ENCODE data around the gene SGMS1. TPM values are rescaled to one million over a fixed set of nuclear protein-coding genes. Genes with fewer than 3 reads are reported as not detected.

The SGMS1 gene
- polyA plus RNA-seq, 1 donor (not counting 4 experiments of a cell fraction or from before 2014, with no cell fraction given), result 18.3 TPM

DNA sequence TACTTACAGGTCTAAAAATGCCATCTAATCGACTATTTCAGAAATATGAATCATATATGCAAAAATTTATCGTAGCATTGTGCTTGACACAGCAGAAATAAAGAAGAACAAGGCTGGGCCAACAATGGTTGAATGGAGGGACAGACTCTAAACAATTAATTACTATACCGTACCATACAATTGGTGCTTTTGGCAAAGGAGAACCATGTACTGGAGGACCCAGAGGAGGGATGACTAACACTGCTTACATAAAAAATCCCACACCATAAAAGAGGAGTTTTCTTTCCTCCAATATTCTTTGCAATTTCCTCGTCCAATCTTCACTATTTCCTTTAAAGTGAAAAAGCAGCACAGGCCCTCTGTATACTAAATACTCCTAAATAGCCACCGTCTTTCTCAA is 94.1 kb downstream of the SGMS1 start:
- Histone ChIP-seq H3K4me3 (ENCODE audit: control insufficient read depth in 2 of 3, extremely low read depth in 1 of 3, insufficient read depth in 2 of 3, low read depth in 1 of 3, low read length in 3 of 3) (no peak overlapping the region), H3K27ac (ENCODE audit: control insufficient read depth, insufficient read depth, low read length) (no peak overlapping the region), H3K36me3 (ENCODE audit: control insufficient read depth in 2 of 2, extremely low read depth in 1 of 2, insufficient read depth in 2 of 2, low read length in 2 of 2) (peaks cover 0 to 1% of the 10 kb centered on the region in 2 experiments), H3K9ac (ENCODE audit: control insufficient read depth, extremely low read depth, insufficient read depth, low read length) (no peak overlapping the region), H3K4me2 (ENCODE audit: control insufficient read depth, extremely low read depth, insufficient read depth, low read depth, low read length) (no peak overlapping the region), H4K20me1 (ENCODE audit: control insufficient read depth, extremely low read depth, insufficient read depth, low read length) (no peaks in the 10 kb centered on the region), H3K9me3 (ENCODE audit: control insufficient read depth, low read depth, low read length) (no peaks in the 10 kb centered on the region), H3K79me2 (ENCODE audit: control insufficient read depth, insufficient read depth, low read length) (no peaks in the 10 kb centered on the region), H3K4me1 (ENCODE audit: control insufficient read depth, extremely low read depth, insufficient read depth, low read length) (no peaks in the 10 kb centered on the region), H3K27me3 (ENCODE audit: control insufficient read depth, extremely low read depth, insufficient read depth, low read length) (no peaks in the 10 kb centered on the region), H3K9me1 (ENCODE audit: control insufficient read depth, extremely low read depth, insufficient read depth, low read length) (no peaks in the 10 kb centered on the region), H2AFZ (ENCODE audit: control insufficient read depth, low read length) (no peak overlapping the region)
- TF ChIP-seq EZH2 (IDR thresholded peaks at IDR 0.05; ENCODE audit: low read length) (no peak), CTCF (optimal IDR thresholded peaks at IDR 0.05 in 1 of 3, IDR thresholded peaks at IDR 0.05 in 1 of 3, conservative IDR thresholded peaks at IDR 0.05 in 1 of 3; ENCODE audit: extremely low read depth in 1 of 3, insufficient read depth in 2 of 3, low read length in 3 of 3) (no peak)
- dilution Hi-C loops (cut with MboI; ENCODE audit: extremely low pct_ligation_motif_present, low sequenced_read_pairs), result no loop called here
- FAIRE-seq (no peak), DNase-seq (ENCODE audit: low read depth, low spot score) (no peak)

DNA sequence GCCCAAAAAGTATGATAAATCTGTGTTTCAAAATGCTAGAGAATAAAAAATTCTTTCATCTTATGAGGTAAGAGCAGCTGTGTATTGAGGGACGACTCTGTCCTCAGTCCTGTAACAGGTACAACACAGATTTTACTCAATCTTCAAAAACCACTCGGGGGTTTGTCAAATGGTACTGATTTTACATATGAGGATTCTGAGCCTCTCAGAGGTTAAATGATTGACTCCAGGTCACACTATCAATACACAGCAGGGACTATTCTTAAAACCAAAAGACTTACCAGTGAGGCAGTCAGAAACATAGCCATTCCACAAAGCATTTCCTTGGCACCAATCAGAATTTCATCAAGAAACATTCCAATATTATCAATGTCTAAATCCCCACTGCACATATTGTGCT is 95.5 kb downstream of the SGMS1 start:
- no peak for FAIRE-seq
- Histone ChIP-seq H3K9me1 (ENCODE audit: control insufficient read depth, extremely low read depth, insufficient read depth, low read length) (no peaks in the 10 kb centered on the region), H3K27ac (ENCODE audit: control insufficient read depth, insufficient read depth, low read length) (no peak overlapping the region), H3K9me3 (ENCODE audit: control insufficient read depth, low read depth, low read length) (no peaks in the 10 kb centered on the region), H3K27me3 (ENCODE audit: control insufficient read depth, extremely low read depth, insufficient read depth, low read length) (no peaks in the 10 kb centered on the region), H3K4me3 (ENCODE audit: control insufficient read depth in 2 of 3, extremely low read depth in 1 of 3, insufficient read depth in 2 of 3, low read depth in 1 of 3, low read length in 3 of 3) (no peak overlapping the region), H4K20me1 (ENCODE audit: control insufficient read depth, extremely low read depth, insufficient read depth, low read length) (no peaks in the 10 kb centered on the region), H3K4me2 (ENCODE audit: control insufficient read depth, extremely low read depth, insufficient read depth, low read depth, low read length) (no peak overlapping the region), H3K36me3 (ENCODE audit: control insufficient read depth in 2 of 2, extremely low read depth in 1 of 2, insufficient read depth in 2 of 2, low read length in 2 of 2) (peaks cover 0 to 1% of the 10 kb centered on the region in 2 experiments), H2AFZ (ENCODE audit: control insufficient read depth, low read length) (no peak overlapping the region), H3K4me1 (ENCODE audit: control insufficient read depth, extremely low read depth, insufficient read depth, low read length) (no peaks in the 10 kb centered on the region), H3K9ac (ENCODE audit: control insufficient read depth, extremely low read depth, insufficient read depth, low read length) (no peak overlapping the region), H3K79me2 (ENCODE audit: control insufficient read depth, insufficient read depth, low read length) (no peaks in the 10 kb centered on the region)
- dilution Hi-C loops (cut with MboI; ENCODE audit: extremely low pct_ligation_motif_present, low sequenced_read_pairs), result no loop called here
- DNase-seq (ENCODE audit: low read depth, low spot score), result no peak
- TF ChIP-seq EZH2 (IDR thresholded peaks at IDR 0.05; ENCODE audit: low read length) (no peak), CTCF (optimal IDR thresholded peaks at IDR 0.05 in 1 of 3, IDR thresholded peaks at IDR 0.05 in 1 of 3, conservative IDR thresholded peaks at IDR 0.05 in 1 of 3; ENCODE audit: extremely low read depth in 1 of 3, insufficient read depth in 2 of 3, low read length in 3 of 3) (no peak)
